ENCODE data around the gene GSK3A. TPM values are rescaled to one million over a fixed set of nuclear protein-coding genes. Genes with fewer than 3 reads are reported as not detected.
A peak's percentile ranks its signal among the peaks of the same experiment; 100 is the strongest.

Gene GSK3A
- polyA plus RNA-seq, 5 donors = 52.9 to 77.6 (median 60.6) TPM

- DNase-seq = no peak
Observed at GRCh38 chr19:42281827-42282762, 39.7 kb upstream of the GSK3A start.

DNA sequence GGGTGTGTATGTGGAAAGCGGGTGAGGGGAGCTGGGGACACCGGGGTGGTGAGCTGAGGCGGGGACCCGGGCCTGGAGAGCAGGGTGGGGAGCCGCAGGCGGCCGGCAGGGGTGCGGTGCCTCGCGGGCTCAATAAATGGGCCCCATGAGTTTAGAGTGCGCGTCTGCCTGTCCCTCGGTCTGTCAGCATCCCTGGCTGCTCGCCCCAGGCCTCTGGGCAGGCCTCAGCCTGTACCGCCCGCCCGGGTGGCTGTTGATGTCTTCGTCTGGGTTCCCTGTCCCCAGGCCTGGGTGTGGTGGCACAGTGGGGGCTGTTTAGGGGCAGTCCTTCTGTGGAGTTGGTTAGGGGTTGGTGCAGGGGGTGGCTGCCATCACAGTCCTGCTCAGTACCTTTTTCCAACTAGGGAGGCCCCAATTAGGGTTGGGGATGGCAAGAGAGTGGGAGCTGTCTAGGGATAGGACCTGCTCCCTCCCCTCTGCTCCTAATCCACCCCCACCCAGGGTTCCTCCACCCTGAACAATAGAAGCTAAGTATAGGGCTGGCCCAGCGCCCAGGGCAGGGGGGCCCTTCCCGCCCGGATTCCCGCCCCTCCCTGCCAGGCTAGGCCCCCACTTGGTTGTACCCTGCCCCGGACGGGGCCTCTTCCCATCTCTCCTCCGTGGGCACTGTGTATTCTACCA lies 38.9 kb upstream of the GSK3A start:
- peak in 1 of 2 donors; percentile 36 for DNase-seq

DNA sequence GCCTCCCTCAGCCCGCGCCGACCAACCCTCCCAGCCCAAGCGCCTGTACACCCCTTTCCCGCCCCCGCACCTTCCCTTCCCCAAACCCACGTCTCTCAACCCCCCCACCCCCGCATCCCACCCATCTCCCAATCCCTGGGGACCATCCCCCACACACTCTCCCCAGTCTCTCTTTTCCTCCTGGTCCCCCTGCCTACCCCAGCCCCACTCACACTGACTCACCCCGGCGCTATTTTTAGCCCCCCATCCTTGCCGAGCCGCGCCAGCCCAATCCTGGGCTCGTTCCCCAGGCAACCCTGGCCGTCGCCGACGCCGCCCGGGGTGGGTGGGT lies 38.4 kb upstream of the GSK3A start:
- no peak for DNase-seq

- peak; percentile 85 to 87 for DNase-seq
Observed at GRCh38 chr19:42279902-42280814, 37.8 kb upstream of the GSK3A start.

GRCh38 chr19:42279155-42279901 lies 36.9 kb upstream of the GSK3A start:
- DNase-seq = no peak

GRCh38 chr19:42278452-42279154 lies 36.2 kb upstream of the GSK3A start:
- no peak for DNase-seq

DNA sequence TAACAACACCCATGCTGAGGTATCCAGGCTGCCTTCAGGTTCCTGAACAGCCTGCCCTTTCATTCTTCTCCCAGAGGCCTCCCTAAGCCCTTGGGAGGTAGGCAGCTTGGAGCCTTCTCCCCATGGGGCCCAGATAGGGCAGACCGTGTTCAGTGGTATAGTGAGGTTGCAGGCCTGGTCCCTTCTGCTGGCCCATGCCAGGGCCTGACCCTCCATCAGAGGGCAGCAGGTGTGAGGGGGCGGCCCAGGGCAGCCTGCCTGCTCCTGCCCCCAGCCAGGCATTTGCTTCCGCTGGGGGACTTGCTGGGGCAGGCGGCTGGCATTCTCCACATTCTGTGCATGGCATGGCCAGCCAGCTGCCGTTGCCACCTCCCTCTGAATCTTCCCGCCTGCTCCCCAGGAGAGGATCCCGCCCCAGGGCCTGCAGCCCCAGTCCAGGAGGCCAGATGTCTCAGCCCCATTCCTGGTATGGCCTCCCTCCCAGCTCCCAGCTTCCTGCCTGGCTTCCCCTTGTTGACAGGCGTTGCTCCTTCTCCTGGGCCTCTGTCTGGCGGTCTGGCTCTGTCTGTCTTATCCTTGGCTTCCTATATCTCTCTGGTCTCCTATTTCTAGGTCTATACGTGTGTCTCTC lies 35.5 kb upstream of the GSK3A start:
- DNase-seq = no peak

DNA sequence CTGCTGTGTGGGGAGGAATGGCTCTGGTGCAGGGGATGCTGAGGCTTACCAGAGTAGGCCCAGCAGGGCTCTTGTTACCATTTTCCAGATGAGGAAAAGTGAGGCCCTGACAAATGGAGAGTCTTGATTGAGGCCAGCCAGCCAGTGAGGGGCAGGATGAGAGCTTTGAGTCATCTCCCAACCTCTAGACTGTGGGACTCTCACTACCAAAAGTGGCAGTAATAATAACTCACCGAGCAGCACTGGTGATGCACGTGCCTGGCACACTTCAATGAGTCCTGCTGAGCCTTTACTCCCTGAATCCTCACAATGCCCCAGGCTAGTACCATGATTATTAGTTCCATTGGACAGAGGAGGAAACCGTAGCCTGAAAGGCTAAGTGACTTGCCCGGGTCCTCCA lies 34.4 kb upstream of the GSK3A start:
- DNase-seq = no peak

GRCh38 chr19:42276284-42276683 lies 33.9 kb upstream of the GSK3A start:
- DNase-seq = no peak

DNA sequence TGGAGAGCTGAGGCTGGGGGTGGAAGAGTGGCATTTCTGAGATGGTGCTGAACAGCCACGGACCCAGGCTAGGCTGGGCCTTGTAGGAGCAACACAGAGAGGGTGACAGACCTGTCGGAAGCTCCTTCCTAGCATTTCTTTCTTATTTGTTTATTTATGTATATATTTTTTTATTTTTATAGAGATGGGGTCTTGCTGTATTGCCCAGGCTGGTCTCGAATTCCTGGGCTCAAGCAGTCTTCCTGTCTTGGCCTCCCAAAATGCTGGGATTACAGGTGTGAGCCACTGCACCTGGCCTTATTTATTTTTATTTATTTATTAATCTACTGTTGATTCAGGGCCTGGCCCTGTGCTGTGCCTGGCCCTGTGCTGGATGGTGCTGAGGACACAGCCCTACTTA lies 33.1 kb upstream of the GSK3A start:
- no peak for DNase-seq

DNA sequence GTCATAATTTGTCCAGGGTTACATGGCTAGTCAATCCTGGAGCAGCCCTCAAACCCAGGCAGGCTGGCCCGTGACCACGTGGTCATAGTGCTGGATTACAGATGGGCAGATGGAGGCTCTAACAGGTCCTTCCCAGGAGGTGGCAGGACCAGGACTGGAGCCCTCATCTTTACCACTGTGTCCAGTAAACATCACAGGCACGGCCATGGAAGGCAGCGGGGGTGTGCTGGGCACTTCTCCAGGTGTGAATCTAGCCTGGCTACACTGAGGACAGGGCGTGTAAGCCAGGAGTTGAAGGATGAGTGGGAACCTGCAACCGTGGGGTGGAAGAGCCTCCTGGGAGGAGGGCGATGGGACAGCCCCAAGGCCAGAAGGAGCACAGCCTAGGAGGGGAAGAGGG lies 32.7 kb upstream of the GSK3A start:
- DNase-seq = no peak

GRCh38 chr19:42274065-42274682 lies 31.8 kb upstream of the GSK3A start:
- no peak for DNase-seq

DNA sequence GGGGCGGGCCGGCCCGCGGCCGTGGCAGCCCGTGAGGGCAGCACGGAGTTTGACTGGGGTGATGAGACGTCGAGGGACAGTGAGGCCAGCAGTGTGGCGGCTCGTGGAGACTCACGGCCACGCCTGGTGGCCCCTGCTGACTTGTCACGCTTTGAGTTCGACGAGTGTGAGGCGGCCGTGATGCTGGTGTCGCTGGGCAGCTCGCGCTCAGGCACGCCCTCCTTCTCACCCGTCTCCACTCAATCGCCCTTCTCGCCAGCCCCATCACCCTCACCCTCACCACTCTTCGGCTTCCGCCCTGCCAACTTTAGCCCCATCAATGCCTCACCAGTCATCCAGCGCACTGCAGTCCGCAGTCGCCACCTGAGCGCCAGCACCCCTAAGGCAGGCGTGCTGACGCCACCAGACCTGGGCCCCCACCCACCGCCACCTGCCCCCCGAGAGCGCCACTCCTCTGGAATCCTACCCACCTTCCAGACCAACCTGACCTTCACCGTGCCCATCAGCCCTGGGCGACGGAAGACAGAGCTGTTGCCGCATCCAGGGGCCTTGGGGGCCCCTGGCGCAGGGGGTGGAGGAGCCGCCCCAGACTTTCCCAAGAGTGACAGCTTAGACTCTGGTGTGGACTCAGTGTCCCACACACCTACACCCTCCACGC lies 31.1 kb upstream of the GSK3A start:
- DNase-seq = no peak

DNA sequence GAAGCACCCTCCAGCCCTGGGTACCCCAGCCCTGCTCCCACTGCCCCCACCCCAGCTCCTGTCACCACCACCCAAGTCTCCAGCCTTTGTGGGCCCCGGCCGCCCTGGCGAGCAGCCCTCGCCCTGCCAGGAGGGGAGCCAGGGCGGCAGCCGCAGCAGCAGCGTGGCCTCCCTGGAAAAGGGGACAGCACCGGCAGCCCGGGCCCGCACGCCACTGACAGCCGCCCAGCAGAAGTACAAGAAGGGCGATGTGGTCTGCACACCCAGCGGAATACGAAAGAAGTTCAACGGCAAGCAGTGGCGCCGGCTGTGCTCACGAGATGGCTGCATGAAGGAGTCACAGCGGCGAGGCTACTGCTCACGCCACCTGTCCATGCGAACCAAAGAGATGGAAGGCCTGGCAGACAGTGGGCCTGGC lies 30.6 kb upstream of the GSK3A start:
- no peak for DNase-seq

- DNase-seq = no peak
Observed at GRCh38 chr19:42272535-42272897, 30.1 kb upstream of the GSK3A start.

- no peak for DNase-seq
Observed at GRCh38 chr19:42271861-42272534, 29.6 kb upstream of the GSK3A start.

DNA sequence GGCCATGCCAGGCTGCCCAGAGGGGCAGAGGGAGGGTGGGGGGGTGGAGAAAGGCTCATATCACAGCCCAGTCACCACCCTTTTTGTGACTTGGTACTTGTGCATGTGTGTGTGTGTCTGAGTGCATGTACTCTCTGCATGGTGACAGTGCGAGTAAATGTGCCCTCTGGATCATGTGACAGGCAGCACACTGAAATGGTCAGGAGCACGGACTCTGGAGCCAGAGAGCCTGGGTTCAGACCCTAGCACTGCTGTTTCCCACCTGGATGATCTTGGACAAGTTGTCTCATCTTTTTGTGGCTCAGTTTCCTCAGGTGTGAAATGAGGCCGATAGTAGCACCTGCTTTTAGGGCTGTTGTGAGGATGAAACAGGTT lies 28.6 kb upstream of the GSK3A start:
- DNase-seq = no peak

DNA sequence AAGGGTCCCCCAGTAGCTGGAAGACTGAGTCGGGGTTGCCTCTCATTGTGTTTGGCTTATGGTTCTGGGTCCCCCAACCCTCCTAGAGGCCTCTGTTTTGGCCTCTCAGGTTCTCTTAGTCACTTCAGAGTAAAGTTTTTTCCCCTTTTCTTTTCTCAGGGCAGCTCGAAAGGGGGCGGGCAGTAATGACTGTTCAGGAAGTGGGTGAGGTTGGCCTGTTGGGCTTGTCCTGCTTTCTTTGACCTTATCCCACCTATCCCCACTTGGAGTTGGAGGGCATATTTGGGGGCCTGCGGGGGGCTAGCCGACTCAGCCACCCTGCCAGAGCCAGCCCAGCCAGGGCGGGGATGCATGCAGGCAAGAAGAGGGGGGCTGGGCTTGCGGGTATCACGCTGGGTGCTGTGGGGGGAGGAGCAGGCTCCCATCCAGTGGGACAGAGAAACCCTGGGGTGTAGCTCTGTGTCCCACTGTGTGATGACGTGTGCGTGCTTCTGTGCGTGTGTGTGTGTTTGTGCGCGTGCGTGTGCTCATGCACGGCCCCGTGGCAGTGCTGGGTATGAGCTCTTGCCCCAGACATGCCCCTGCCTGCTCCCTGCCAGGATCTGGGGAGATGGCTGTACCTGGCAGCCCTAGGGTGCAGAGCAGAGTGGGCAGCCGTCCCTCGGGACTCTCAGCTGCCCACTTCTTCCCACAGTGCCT lies 28.1 kb upstream of the GSK3A start:
- no peak for DNase-seq

Measured in right lung (tissue), 5 donors.